Hematopoietic multipotent progenitor cell treated with erythropoietin and hydrocortisone succinate and interleukin-3 and kit ligand, for 8 days (in vitro differentiated cells): ENCODE measurements around the gene CHRD.
"Not testable (repeated sequence)": the region's sequence is repeated elsewhere in the genome, so short reads cannot be mapped to it uniquely, and the experiment has no call there.

Source experiments
- DNase-seq: peaks from one replicate; pipeline ENCODE4 v3.0.0-alpha.2; 2015

Gene CHRD

DNA sequence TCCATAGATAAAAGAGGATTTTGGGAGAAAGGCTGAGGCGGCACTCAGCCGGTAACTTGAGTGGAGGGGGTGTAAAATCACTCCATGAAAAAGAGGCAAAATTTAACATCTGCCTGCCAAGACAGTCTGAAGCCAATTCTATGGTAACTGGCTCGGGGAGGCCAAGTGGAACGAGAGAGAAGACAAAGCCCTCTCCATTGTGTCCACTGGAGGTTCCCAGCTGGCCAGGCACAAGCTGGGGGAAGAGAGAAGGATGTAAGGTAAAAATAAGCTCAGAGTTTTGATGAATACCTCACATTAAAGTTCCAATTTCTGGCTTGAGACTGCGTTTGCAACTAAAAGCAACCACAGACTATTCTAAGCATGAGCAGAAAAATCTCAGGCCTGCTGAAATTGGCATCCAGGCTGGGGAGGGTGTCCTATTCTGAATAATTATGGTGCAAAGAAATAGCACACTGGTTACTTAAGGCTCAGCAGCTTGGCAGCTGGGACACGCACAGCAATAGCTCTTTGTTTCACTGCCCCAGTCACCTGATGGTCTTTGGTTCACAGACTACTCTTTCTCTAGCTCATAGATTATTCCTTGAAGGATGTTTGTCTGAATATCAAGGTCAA, 48.8 kb downstream of the CHRD start:
- no peak for DNase-seq

- DNase-seq = no peak
Observed at GRCh38 chr3:184429786-184430185, 49.9 kb downstream of the CHRD start.

DNA sequence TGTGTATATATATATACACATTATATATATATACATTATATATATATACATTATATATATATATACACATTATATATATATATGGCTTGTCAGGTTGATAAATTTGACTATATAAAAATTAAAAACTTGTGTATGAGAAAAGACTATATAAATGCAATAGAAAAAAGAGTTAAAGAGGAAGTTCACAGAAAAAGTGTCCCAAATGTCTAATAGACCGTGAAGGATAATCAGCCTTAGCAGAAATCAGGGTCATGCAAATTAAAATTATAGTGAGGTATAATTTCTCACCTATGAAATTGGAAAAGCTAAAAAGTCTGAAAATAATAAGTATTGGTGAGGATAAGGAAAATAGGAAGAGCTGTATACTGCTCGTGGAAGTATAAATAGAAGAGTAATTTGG, 51.1 kb downstream of the CHRD start:
- no peak for DNase-seq

DNA sequence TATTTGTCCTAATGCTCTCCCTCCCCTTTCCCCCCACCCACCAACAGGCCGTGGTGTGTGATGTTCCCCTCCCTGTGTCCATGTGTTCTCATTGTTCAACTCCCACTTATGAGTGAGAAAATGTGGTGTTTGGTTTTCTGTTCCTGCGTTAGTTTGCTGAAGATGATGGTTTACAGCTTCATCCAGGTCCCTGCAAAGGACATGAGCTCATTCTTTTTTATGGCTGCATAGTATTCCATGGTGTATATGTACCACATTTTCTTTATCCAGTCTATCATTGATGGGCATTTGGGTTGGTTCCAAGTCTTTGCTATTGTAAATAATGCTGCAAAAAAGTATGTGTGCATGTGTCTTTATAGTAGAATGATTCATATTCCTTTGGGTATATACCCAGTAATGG, 53.3 kb downstream of the CHRD start:
- not testable (repeated sequence) for DNase-seq

DNA sequence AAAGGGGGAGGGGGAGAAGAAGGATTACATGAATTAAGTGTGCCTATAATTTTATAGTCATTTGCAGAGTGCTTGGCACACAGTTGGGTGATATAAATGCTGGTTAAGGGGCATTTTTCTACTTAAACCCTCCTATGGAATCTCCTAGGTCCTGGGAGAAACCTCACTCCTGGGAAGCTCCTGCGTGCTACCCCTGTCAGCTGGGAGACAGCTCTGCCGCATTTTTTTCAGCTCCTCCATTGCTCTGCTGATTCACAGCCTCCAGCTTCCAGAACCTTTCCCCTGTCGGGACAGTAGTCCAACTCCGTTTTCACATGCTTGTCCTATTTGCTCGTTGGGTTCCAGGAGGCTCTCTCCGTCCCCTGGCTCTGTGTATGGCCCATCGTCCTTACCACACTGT, 59.2 kb downstream of the CHRD start:
- DNase-seq = no peak
